ENCODE data around the gene NUTM1. TPM values are rescaled to one million over a fixed set of nuclear protein-coding genes. Genes with fewer than 3 reads are reported as not detected.

The NUTM1 gene
- total and polyA plus RNA-seq, 12 donors = under 0.01 TPM; not detected in 11

DNA sequence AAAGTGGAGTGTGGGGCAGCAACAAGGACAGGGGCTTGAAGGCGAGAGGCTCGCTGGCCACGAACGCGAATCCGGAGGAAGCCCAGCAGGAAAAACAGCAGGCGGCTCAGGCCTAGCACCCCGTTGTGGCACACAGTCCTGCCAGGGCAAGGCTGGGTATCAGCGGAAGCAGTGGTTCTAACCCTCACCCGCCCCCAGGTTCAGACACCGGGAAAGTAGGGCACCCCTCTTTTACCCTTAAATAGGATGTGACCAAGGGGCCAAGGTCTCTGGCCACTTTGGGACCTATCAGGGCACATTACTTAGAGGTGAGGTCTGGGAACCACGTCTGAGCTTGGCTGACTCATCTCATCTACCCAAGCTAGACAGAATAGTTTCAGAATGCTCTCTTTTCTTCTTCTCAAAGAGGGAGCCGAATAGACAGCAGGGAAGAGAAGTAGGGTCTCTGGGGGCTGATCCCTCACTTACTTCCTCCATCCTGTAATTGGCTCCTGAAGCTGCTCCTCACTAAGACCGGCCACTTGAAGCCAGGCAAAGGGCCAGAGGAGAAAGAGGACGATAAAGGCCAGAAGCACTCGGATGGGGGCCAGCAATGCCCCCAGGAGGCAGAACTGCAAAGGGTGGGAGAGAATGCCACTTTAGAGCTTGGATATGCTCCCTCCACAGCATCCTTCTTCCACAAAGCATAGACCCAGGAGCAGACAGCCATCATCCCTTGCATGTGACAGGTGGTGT, 22.1 kb downstream of the NUTM1 start:
- peak overlapping the region in 8 of 10 donors; percentile 82 to 99 (median 95) for H3K4me3 ChIP-seq
- DNase-seq (peak; percentile 45 to 59), ATAC-seq (peak in 4 of 8 donors; percentile 22 to 34 (median 34))

DNA sequence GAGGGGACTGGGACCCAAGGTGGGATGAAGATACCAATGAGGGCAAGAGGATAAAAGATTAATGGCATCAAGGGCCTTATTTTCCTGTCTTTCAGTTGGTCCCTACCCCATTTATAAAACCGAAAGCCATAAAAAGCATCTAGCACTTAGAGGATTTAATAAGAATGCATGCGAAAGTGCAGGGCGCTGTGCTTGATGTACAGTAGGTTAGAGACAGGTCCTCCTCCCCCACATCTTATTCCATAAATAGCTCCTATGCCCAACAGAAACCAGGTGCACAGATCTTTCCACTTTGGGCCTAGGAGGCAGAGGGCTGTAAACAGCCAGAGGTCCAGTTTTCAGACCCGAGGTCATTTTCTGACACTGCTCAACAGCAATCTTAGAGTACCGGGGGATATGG, 22.7 kb downstream of the NUTM1 start:
- Histone ChIP-seq H3K4me3 (peak overlapping the region; percentile 56 to 100 (median 95)), H3K27ac (peak overlapping the region; percentile 25 to 100 (median 99)), H3K4me1 (peaks cover 0 to 26% (median 23%) of the 10 kb centered on the region in 9 donors), H3K36me3 (peaks cover 0 to 33% (median 9%) of the 10 kb centered on the region in 9 donors), H3K9me3 (no peaks in the 10 kb centered on the region), H3K27me3 (no peaks in the 10 kb centered on the region)
- WGBS, 2 donors = 22 to 23% methylated on average over 5 of the region's 5 CpGs
- DNase-seq (no peak), ATAC-seq (peak in 4 of 8 donors; percentile 31 to 34 (median 32))
- intact Hi-C loops (cut with DNase I) = loop anchor here in 8 of 10 donors (2.0 to 10.0 kb wide), 13 partner anchors 21 to 601 kb away; partner anchors contain the start of genes EMC7 (in 4 of the 8), PGBD4 (in 4 of the 8), NOP10 (in 3 of the 8) and NUTM1 (in 3 of the 8)
- TF ChIP-seq, protein P1, sequence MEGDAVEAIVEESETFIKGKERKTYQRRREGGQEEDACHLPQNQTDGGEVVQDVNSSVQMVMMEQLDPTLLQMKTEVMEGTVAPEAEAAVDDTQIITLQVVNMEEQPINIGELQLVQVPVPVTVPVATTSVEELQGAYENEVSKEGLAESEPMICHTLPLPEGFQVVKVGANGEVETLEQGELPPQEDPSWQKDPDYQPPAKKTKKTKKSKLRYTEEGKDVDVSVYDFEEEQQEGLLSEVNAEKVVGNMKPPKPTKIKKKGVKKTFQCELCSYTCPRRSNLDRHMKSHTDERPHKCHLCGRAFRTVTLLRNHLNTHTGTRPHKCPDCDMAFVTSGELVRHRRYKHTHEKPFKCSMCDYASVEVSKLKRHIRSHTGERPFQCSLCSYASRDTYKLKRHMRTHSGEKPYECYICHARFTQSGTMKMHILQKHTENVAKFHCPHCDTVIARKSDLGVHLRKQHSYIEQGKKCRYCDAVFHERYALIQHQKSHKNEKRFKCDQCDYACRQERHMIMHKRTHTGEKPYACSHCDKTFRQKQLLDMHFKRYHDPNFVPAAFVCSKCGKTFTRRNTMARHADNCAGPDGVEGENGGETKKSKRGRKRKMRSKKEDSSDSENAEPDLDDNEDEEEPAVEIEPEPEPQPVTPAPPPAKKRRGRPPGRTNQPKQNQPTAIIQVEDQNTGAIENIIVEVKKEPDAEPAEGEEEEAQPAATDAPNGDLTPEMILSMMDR (IDR thresholded peaks at IDR 0.05) = no peak

More for the DNA sequence above, 22.1 kb downstream of the NUTM1 start:
- H3K27ac ChIP-seq = peak overlapping the region; percentile 6 to 100 (median 99)
- peaks cover 0 to 26% (median 23%) of the 10 kb centered on the region in 9 donors for H3K4me1 ChIP-seq
- 69 to 76% methylated on average over 16 of the region's 16 CpGs for WGBS, 2 donors
- intact Hi-C loops (cut with DNase I) = loop anchor here in 8 of 10 donors (2.0 to 10.0 kb wide), 10 partner anchors 20 to 602 kb away; partner anchors contain the start of genes EMC7 (in 4 of the 8), PGBD4 (in 4 of the 8), AQR (in 1 of the 8) and GOLGA8B (in 1 of the 8)
- H3K36me3 ChIP-seq = peaks cover 0 to 39% (median 15%) of the 10 kb centered on the region in 9 donors
- H3K9me3 ChIP-seq = no peaks in the 10 kb centered on the region
- TF ChIP-seq, protein P1 (IDR thresholded peaks at IDR 0.05) = no peak
- no peaks in the 10 kb centered on the region for H3K27me3 ChIP-seq

- Histone ChIP-seq H3K4me3 (peak overlapping the region; percentile 56 to 100 (median 95)), H3K4me1 (peaks cover 0 to 26% (median 23%) of the 10 kb centered on the region in 9 donors), H3K27ac (peak overlapping the region; percentile 97 to 100 (median 99)), H3K9me3 (no peaks in the 10 kb centered on the region), H3K36me3 (peaks cover 0 to 27% (median 4%) of the 10 kb centered on the region in 9 donors), H3K27me3 (no peaks in the 10 kb centered on the region)
- intact Hi-C loops (cut with DNase I) = loop anchor here in 9 of 10 donors (1.0 to 10.0 kb wide), 15 partner anchors 23 to 601 kb away; partner anchors contain the start of genes NOP10 (in 6 of the 9), NUTM1 (in 6 of the 9), EMC7 (in 4 of the 9) and PGBD4 (in 4 of the 9)
- ATAC-seq (peak; percentile 40 to 85 (median 70)), DNase-seq (peak; percentile 75 to 77)
- 1 to 2% methylated on average over 36 to 37 of the region's 37 CpGs for WGBS, 2 donors
- TF ChIP-seq, protein P1 (IDR thresholded peaks at IDR 0.05) = no peak
These were observed 23.4 kb downstream of the NUTM1 start for GRCh38 chr15:34366271-34367065.

Measured in heart right ventricle (tissue), 16 donors.